Measurements from ENCODE around the gene OBSCN.

Gene OBSCN

GRCh38 chr1:228298471-228298870, 90.6 kb downstream of the OBSCN start:
- no peak for DNase-seq (ENCODE audit: low read depth)
- H3K4me3 ChIP-seq (ENCODE audit: low read depth, low read length) = no peak overlapping the region
- no peak for TF ChIP-seq CTCF (IDR thresholded peaks at IDR 0.05; ENCODE audit: insufficient read depth, low read depth, low read length, missing control alignments)

DNA sequence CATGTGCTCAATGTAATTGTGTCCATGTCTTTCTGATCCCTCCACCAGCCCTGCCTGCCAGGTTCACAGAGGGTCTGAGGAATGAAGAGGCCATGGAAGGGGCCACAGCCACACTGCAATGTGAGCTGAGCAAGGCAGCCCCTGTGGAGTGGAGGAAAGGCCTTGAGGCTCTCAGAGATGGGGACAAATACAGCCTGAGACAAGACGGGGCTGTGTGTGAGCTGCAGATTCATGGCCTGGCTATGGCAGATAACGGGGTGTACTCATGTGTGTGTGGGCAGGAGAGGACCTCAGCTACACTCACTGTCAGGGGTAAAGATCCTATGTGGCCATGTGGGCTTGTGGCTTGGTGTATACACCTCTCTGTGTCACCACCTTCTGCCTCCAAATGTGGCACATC, 91.4 kb downstream of the OBSCN start:
- no peak for DNase-seq (ENCODE audit: low read depth)
- no peak for TF ChIP-seq CTCF (IDR thresholded peaks at IDR 0.05; ENCODE audit: insufficient read depth, low read depth, low read length, missing control alignments)
- H3K4me3 ChIP-seq (ENCODE audit: low read depth, low read length) = no peak overlapping the region

DNA sequence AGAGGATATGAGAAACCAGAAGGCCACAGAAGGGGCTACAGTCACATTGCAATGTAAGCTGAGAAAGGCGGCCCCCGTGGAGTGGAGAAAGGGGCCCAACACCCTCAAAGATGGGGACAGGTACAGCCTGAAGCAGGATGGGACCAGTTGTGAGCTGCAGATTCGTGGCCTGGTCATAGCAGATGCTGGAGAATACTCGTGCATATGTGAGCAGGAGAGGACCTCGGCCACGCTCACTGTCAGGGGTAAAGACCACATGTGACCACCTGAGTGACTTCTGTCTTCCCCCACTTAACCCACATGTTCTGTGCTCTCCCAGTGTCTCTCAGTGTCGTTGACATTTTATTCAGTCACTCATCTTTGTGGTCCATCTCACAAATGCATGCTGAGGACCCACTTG, 92.1 kb downstream of the OBSCN start:
- no peak for TF ChIP-seq CTCF (IDR thresholded peaks at IDR 0.05; ENCODE audit: insufficient read depth, low read depth, low read length, missing control alignments)
- no peak for DNase-seq (ENCODE audit: low read depth)
- no peak overlapping the region for H3K4me3 ChIP-seq (ENCODE audit: low read depth, low read length)

DNA sequence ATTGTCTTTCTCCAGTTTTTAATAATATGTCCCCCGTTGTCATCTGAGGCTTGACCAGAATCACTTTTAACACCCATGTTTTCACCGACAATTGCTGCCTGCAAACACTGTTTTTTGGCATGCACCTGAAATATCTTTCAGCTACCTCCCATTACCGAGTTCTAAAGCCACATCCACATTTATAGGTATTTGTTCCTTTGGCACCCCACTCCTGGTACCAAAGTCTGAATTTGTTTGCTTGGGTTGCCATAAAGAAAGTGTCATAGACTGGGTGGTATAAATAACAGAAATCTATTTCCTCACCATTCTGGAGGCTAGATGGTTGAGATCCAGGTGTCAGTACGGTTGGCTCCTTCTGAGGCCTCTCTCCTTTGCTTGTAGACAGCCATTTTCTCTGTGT, 94.2 kb downstream of the OBSCN start:
- TF ChIP-seq CTCF (IDR thresholded peaks at IDR 0.05; ENCODE audit: insufficient read depth, low read depth, low read length, missing control alignments) = no peak
- DNase-seq (ENCODE audit: low read depth) = no peak

DNA sequence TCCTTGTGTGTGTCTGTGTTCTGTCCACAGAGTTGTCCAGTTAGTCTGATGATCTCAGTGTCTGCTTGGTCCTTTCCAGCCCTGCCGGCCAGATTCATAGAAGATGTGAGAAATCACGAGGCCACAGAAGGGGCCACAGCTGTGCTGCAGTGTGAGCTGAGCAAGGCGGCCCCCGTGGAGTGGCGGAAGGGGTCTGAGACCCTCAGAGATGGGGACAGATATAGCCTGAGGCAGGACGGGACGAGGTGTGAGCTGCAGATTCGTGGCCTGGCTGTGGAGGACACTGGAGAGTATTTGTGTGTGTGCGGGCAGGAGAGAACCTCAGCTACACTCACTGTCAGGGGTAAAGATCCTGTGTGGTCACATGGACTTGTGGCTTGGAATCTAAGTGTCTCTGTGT, 95.8 kb downstream of the OBSCN start:
- TF ChIP-seq CTCF (IDR thresholded peaks at IDR 0.05; ENCODE audit: insufficient read depth, low read depth, low read length, missing control alignments) = no peak
- no peak for DNase-seq (ENCODE audit: low read depth)
- no peak overlapping the region for H3K4me3 ChIP-seq (ENCODE audit: low read depth, low read length)

More for the DNA sequence above, 94.2 kb downstream of the OBSCN start:
- no peak overlapping the region for H3K4me3 ChIP-seq (ENCODE audit: low read depth, low read length)

DNA sequence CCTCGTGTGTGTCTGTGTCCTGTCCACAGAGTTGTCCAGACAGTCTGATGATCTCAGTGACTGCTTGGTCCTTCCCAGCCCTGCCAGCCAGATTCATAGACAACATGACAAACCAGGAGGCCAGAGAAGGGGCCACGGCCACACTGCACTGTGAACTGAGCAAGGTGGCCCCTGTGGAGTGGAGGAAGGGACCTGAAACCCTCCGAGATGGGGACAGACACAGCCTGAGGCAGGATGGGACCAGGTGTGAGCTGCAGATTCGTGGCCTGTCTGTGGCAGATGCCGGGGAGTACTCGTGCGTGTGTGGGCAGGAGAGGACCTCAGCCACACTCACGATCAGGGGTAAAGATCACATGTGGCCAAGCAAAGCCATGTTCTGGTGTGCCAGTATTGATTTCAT, 96.4 kb downstream of the OBSCN start:
- no peak for DNase-seq (ENCODE audit: low read depth)
- TF ChIP-seq CTCF (IDR thresholded peaks at IDR 0.05; ENCODE audit: insufficient read depth, low read depth, low read length, missing control alignments) = no peak
- no peak overlapping the region for H3K4me3 ChIP-seq (ENCODE audit: low read depth, low read length)

- H3K4me3 ChIP-seq (ENCODE audit: low read depth, low read length) = no peak overlapping the region
- DNase-seq (ENCODE audit: low read depth) = no peak
- TF ChIP-seq CTCF (IDR thresholded peaks at IDR 0.05; ENCODE audit: insufficient read depth, low read depth, low read length, missing control alignments) = no peak
Measured at GRCh38 chr1:228304766-228305395, 97.0 kb downstream of the OBSCN start.

All from GM12865 (cell line).